EH (cell line): ENCODE measurements around the gene NTM.

Experiments
- DNase-seq: peaks from one replicate; pipeline ENCODE4 v3.0.0-alpha.2; 2015; ENCODE audit warnings: low read depth

NTM gene

GRCh38 chr11:132114743-132115142 is 744.3 kb downstream of the NTM start:
- no peak for DNase-seq

- no peak for DNase-seq
Measured at GRCh38 chr11:132115454-132115853, 745.0 kb downstream of the NTM start.

GRCh38 chr11:132116516-132116915 is 746.1 kb downstream of the NTM start:
- DNase-seq = no peak

GRCh38 chr11:132118661-132119060 is 748.2 kb downstream of the NTM start:
- no peak for DNase-seq

- DNase-seq = no peak
Measured at GRCh38 chr11:132119573-132119972, 749.2 kb downstream of the NTM start.

- no peak for DNase-seq
Measured at GRCh38 chr11:132122735-132123134, 752.3 kb downstream of the NTM start.

- no peak for DNase-seq
Measured at GRCh38 chr11:132123449-132123848, 753.0 kb downstream of the NTM start.

GRCh38 chr11:132123854-132124835 is 753.7 kb downstream of the NTM start:
- DNase-seq = no peak

GRCh38 chr11:132125988-132126871 is 755.8 kb downstream of the NTM start:
- DNase-seq = peak; percentile 69

GRCh38 chr11:132126973-132127899 is 756.8 kb downstream of the NTM start:
- DNase-seq = peak; percentile 91

- DNase-seq = no peak
Measured at GRCh38 chr11:132127900-132128288, 757.5 kb downstream of the NTM start.

GRCh38 chr11:132131047-132131446 is 760.6 kb downstream of the NTM start:
- no peak for DNase-seq

- DNase-seq = no peak
Measured at GRCh38 chr11:132131961-132132360, 761.5 kb downstream of the NTM start.

- peak; percentile 28 for DNase-seq
Measured at GRCh38 chr11:132134322-132134721, 763.9 kb downstream of the NTM start.

GRCh38 chr11:132137289-132137980 is 767.0 kb downstream of the NTM start:
- no peak for DNase-seq

GRCh38 chr11:132137981-132138313 is 767.5 kb downstream of the NTM start:
- peak; percentile 26 for DNase-seq

- no peak for DNase-seq
Measured at GRCh38 chr11:132139181-132139580, 768.8 kb downstream of the NTM start.

- DNase-seq = no peak
Measured at GRCh38 chr11:132140056-132140455, 769.6 kb downstream of the NTM start.

GRCh38 chr11:132142121-132142520 is 771.7 kb downstream of the NTM start:
- no peak for DNase-seq

GRCh38 chr11:132142554-132142953 is 772.1 kb downstream of the NTM start:
- DNase-seq = no peak

GRCh38 chr11:132147464-132147863 is 777.0 kb downstream of the NTM start:
- no peak for DNase-seq
